GM12878 (cell line): ENCODE data around the gene PMS1. TPM values are rescaled to one million over a fixed set of nuclear protein-coding genes. Genes with fewer than 3 reads are reported as not detected.

Experiments
- ATAC-seq: fragments of 200-7000 bp; cut with Tn5 transposase; 3 replicates; pipeline ENCODE4 v1.9.1; 2020; ENCODE audit warnings: mild to moderate bottlenecking, moderate library complexity
- BruUV-seq: library from RNA; stranded (reverse); fragments of 400-500 nt; replicated peaks from 2 replicates; lab custom pipeline; 2021; lab: Mats Ljungman, UMichigan
- CTCF ChIA-PET: fragments of 300-600 bp; sonication (Branson Sonifier 250); formaldehyde crosslinking; extraction: SDS; loops from one replicate; lab custom pipeline; 2021; ENCODE audit warnings: inconsistent platforms; lab: Yijun Ruan, JAX
- POLR2A ChIA-PET: fragments of 350-600 bp; formaldehyde crosslinking; extraction: SDS; loops from one replicate; lab custom pipeline; 2021; ENCODE audit warnings: inconsistent platforms; lab: Charles Lee
- RAD21 ChIA-PET: fragments of 300-600 bp; sonication (Branson Sonifier 250); formaldehyde crosslinking; loops from one replicate; lab custom pipeline; 2023; ENCODE audit warnings: antibody characterized with exemption; ENCODE audit not compliant: unreplicated experiment; lab: Charles Lee
- SMC1A ChIA-PET: fragments of 300-600 bp; sonication (Branson Sonifier 250); formaldehyde crosslinking; loops from one replicate; lab custom pipeline; 2023; ENCODE audit not compliant: unreplicated experiment, uncharacterized antibody; lab: Charles Lee
- DNase-seq: peaks from one replicate; pipeline ENCODE4 v3.0.0-alpha.2; 2011; ENCODE audit warnings: low read depth, low spot score
- FAIRE-seq: peaks from 3 replicates; lab custom pipeline; 2011; peaks lifted over from hg19 to GRCh38; lab: Jason Lieb, UNC
- H2AFZ ChIP-seq: 2 replicates; pipeline ENCODE4 v1.6.0; 2011; ENCODE audit warnings: low read depth, low read length, control low read depth; ENCODE audit not compliant: control insufficient read depth
- H3K27ac ChIP-seq: 2 replicates; pipeline ENCODE4 v1.5.1; 2011; ENCODE audit warnings: control low read depth; ENCODE audit not compliant: control insufficient read depth, insufficient read depth
- H3K27me3 ChIP-seq, 2 experiments: replicated peaks in 1 of 2; 2 replicates each; pipeline versions ENCODE4 v1.6.0 to v1.6.1; 2011; ENCODE audit warnings: low read length in 1 of 2; ENCODE audit not compliant: control insufficient read depth in 2 of 2, insufficient read depth in 2 of 2
- H3K36me3 ChIP-seq, 2 experiments: 2 replicates each; pipeline ENCODE4 v1.5.1; 2011; ENCODE audit warnings: low read length in 1 of 2; ENCODE audit not compliant: control insufficient read depth in 2 of 2, insufficient read depth in 2 of 2
- H3K4me1 ChIP-seq: 2 replicates; pipeline ENCODE4 v1.6.1; 2011; ENCODE audit warnings: mild to moderate bottlenecking, low read length, moderate library complexity, mixed read lengths; ENCODE audit not compliant: control insufficient read depth, insufficient read depth
- H3K4me2 ChIP-seq: 2 replicates; pipeline ENCODE4 v1.6.0; 2011; ENCODE audit warnings: control low read depth; ENCODE audit not compliant: control insufficient read depth, insufficient read depth
- H3K4me3 ChIP-seq: fragments of 200-600 bp; sonication (generic); 2 replicates; pipeline ENCODE4 v1.5.1; 2016
- H3K79me2 ChIP-seq: 2 replicates; pipeline ENCODE4 v1.6.0; 2011; ENCODE audit warnings: low read length; ENCODE audit not compliant: control insufficient read depth, insufficient read depth
- H3K9ac ChIP-seq: 2 replicates; pipeline ENCODE4 v1.8.0; 2011; ENCODE audit warnings: low read length, control low read depth, mixed read lengths; ENCODE audit not compliant: control insufficient read depth, insufficient read depth
- H3K9me3 ChIP-seq: replicated peaks from 3 replicates; pipeline ENCODE4 v1.5.1; 2011; ENCODE audit warnings: mild to moderate bottlenecking, low read length; ENCODE audit not compliant: control insufficient read depth, insufficient read depth
- H4K20me1 ChIP-seq: 2 replicates; pipeline ENCODE4 v1.6.0; 2011; ENCODE audit not compliant: control insufficient read depth, insufficient read depth
- BACH1 ChIP-seq: fragments of 450-650 bp; IDR thresholded peaks from 2 replicates; pipeline ENCODE4 v1.6.1; 2017; ENCODE audit warnings: mild to moderate bottlenecking, borderline replicate concordance
- BRCA1 ChIP-seq: IDR thresholded peaks from 2 replicates; pipeline ENCODE4 v1.6.1; 2011; ENCODE audit warnings: low read depth, low read length, improper control_type of control experiment
- CHD4 ChIP-seq: fragments of 200-600 bp; sonication (generic); IDR thresholded peaks from 2 replicates; pipeline ENCODE4 v1.6.1; 2016; ENCODE audit warnings: mild to moderate bottlenecking
- HDAC2 ChIP-seq: fragments of 200-600 bp; sonication (generic); IDR thresholded peaks from 2 replicates; pipeline ENCODE4 v1.6.1; 2017
- JUNB ChIP-seq: IDR thresholded peaks from 2 replicates; pipeline ENCODE4 v1.6.1; 2016; ENCODE audit warnings: antibody characterized with exemption, mild to moderate bottlenecking
- LARP7 ChIP-seq: fragments of 450-650 bp; IDR thresholded peaks from 2 replicates; pipeline ENCODE4 v1.6.1; 2017; ENCODE audit warnings: mild to moderate bottlenecking
- PRDM15 ChIP-seq: fragments of 450-650 bp; formaldehyde crosslinking; IDR thresholded peaks from 2 replicates; pipeline ENCODE4 v1.4.0; 2020; ENCODE audit warnings: mild to moderate bottlenecking, moderate library complexity
- RAD51 ChIP-seq: fragments of 450-650 bp; IDR thresholded peaks from 2 replicates; pipeline ENCODE4 v1.6.1; 2016; ENCODE audit warnings: moderate library complexity, mild to moderate bottlenecking, inconsistent platforms
- SRF ChIP-seq, 2 experiments: IDR thresholded peaks; 2 replicates each; pipeline ENCODE4 v1.6.1; 2011; ENCODE audit warnings: low read depth in 2 of 2, low read length in 2 of 2, mild to moderate bottlenecking in 1 of 2, moderate library complexity in 1 of 2
- TCF12 ChIP-seq: IDR thresholded peaks from 2 replicates; pipeline ENCODE4 v1.6.1; 2011; ENCODE audit warnings: low read depth, mild to moderate bottlenecking, low read length
- ZNF274 ChIP-seq: IDR thresholded peaks from one replicate; pipeline ENCODE4 v1.8.0; 2011; ENCODE audit not compliant: insufficient read length, insufficient read depth
- in situ Hi-C: fragments of 300-500 bp; cut with MboI; formaldehyde crosslinking; loops from 9 replicates; pipeline ENCODE4 v1.14.3; 2018; ENCODE audit warnings: mixed read lengths
- intact Hi-C: fragments of 100-400 bp; cut with micrococcal nuclease; formaldehyde crosslinking; loops from one replicate; pipeline ENCODE4 v1.14.2; 2022; ENCODE audit not compliant: unreplicated experiment
- polyA plus RNA-seq, 11 experiments: library from polyadenylated mRNA; depleted of rRNA in 4 of 11; unstranded in 6 of 11; stranded (reverse) in 5 of 11; fragments of >200 nt; fragmentation: Nextera tagmentation in 4 of 11; fragmentation: Illumina TruSeq in 1 of 11; extraction: Ambion mirVana in 4 of 11; extraction: Trizol in 1 of 11; gene quantifications; 1 replicate in 1 of 11; 2 replicates in 10 of 11; pipeline versions ENCODE4 v1.2.1 to v1.2.3, GENCODE V29; 2011 to 2016; ENCODE audit warnings: inconsistent platforms in 2 of 11, missing spikeins in 2 of 11, low read depth in 1 of 11
- total RNA-seq, 4 experiments: library from RNA; depleted of rRNA in 3 of 4; stranded (reverse); fragments of >200 nt in 3 of 4; fragmentation: Illumina TruSeq in 1 of 4; extraction: Trizol in 1 of 4; gene quantifications; 2 replicates each; pipeline versions ENCODE4 v1.2.1 to v1.2.3, GENCODE V29; 2013 to 2021

The PMS1 gene
- total and polyA plus RNA-seq, 10 of the 15 experiments (the other 5 are each of a cell fraction or from before 2014, with no cell fraction given): 18.7 to 50.6 (median 29.5) TPM

GRCh38 chr2:189896809-189897208 is 112.6 kb downstream of the PMS1 start (continued):
- TF ChIP-seq BRCA1: no peak
- TF ChIP-seq LARP7: no peak
- no peak for TF ChIP-seq RAD51
- TF ChIP-seq JUNB: no peak

- Histone ChIP-seq H2AFZ (no peak overlapping the region), H3K27ac (no peak overlapping the region), H3K4me2 (no peak overlapping the region), H3K27me3 (no peaks in the 10 kb centered on the region), H3K79me2 (no peaks in the 10 kb centered on the region), H4K20me1 (no peaks in the 10 kb centered on the region), H3K36me3 (no peaks in the 10 kb centered on the region), H3K4me1 (no peaks in the 10 kb centered on the region), H3K4me3 (no peak overlapping the region), H3K9me3 (no peaks in the 10 kb centered on the region), H3K9ac (no peak overlapping the region)
- TF ChIP-seq ZNF274 (no peak), PRDM15 (CRISPR knock-in tag) (no peak), TCF12 (no peak), CHD4 (no peak), SRF (IDR thresholded peaks at IDR 0.05; ENCODE audit: low read depth in 2 of 2, low read length in 2 of 2) (no peak), BACH1 (no peak), HDAC2 (no peak)
- intact Hi-C loops: no loop called here
- no peak for DNase-seq
- SMC1A ChIA-PET: interaction anchor here (0.7 to 2.4 kb wide), 3 partner anchors 16 to 716 kb away, joined by 3 to 8 read pairs (median 3); no protein-coding TSS in a partner anchor
- BruUV-seq: no TSS peak
- in situ Hi-C loops: no loop called here
- ATAC-seq: no peak
- RAD21 ChIA-PET: no interaction called here
- no peak for FAIRE-seq
- CTCF ChIA-PET: interaction anchor here (2.0 kb wide), 1 partner anchor 12 kb away, joined by 4 read pairs; no protein-coding TSS in a partner anchor
- POLR2A ChIA-PET: no interaction called here
Measured at GRCh38 chr2:189899101-189899500, 114.9 kb downstream of the PMS1 start.
